ENCODE data around the gene CHTF18. TPM values are rescaled to one million over a fixed set of nuclear protein-coding genes. Genes with fewer than 3 reads are reported as not detected.

The CHTF18 gene
- total and polyA plus RNA-seq, 4 donors = 7.5 to 17.4 (median 14.9) TPM

DNA sequence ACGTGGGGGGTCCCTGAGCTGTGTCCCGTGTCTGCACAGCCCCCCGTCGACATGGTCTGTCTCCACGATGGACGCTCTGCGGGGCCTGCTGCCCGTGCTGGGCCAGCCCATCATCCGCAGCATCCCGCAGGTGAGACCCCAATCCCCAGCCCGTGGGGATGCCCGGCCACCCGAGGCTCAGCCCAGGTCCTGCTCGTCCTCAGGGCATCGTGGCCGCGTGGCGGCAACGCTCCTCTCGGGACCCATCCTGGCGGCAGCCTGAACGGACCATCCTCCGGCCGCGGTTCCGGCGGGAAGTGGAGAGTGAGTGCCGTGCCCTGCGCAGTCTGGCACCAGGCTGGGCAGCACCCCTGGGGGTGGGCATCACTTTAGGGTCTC lies 22.9 kb upstream of the CHTF18 start:
- ATAC-seq (ENCODE audit: insufficient read depth, low FRiP score) = no peak
- TF ChIP-seq CTCF (IDR thresholded peaks at IDR 0.05; ENCODE audit: control extremely low read depth, extremely low read depth) = no peak
- 91 to 95% methylated on average over 29 of the region's 29 CpGs for WGBS, 2 donors

GRCh38 chr16:766008-766819 lies 22.2 kb upstream of the CHTF18 start:
- ATAC-seq (ENCODE audit: insufficient read depth, low FRiP score) (no peak), DNase-seq (no peak)
- peaks cover 0 to 5% (median 0%) of the 10 kb centered on the region in 5 donors for H3K4me1 ChIP-seq (ENCODE audit: control insufficient read depth in 5 of 5, insufficient read depth in 5 of 5, low read length in 5 of 5)
- H3K36me3 ChIP-seq (ENCODE audit: control insufficient read depth in 4 of 4, insufficient read depth in 4 of 4, low read length in 4 of 4) = no peaks in the 10 kb centered on the region
- TF ChIP-seq CTCF (IDR thresholded peaks at IDR 0.05; ENCODE audit: control extremely low read depth, extremely low read depth) = no peak
- no peak overlapping the region for H3K9ac ChIP-seq (ENCODE audit: insufficient read depth in 1 of 2, low read length in 2 of 2)
- 85 to 92% methylated on average over 27 to 29 of the region's 29 CpGs for WGBS, 2 donors
- no peaks in the 10 kb centered on the region for H3K27me3 ChIP-seq (ENCODE audit: control insufficient read depth in 3 of 3, insufficient read depth in 3 of 3, low read length in 2 of 3)
- H3K9me3 ChIP-seq (ENCODE audit: control insufficient read depth in 4 of 4, insufficient read depth in 3 of 4, low read length in 3 of 4) = no peaks in the 10 kb centered on the region
- H3K4me3 ChIP-seq = no peak overlapping the region
- H3K27ac ChIP-seq (ENCODE audit: low read depth in 1 of 2, low read length in 1 of 2) = no peak overlapping the region

More for the DNA sequence above, 22.9 kb upstream of the CHTF18 start:
- H3K27me3 ChIP-seq (ENCODE audit: control insufficient read depth in 3 of 3, insufficient read depth in 3 of 3, low read length in 2 of 3) = no peaks in the 10 kb centered on the region
- H3K4me3 ChIP-seq = no peak overlapping the region
- no peaks in the 10 kb centered on the region for H3K9me3 ChIP-seq (ENCODE audit: control insufficient read depth in 4 of 4, insufficient read depth in 3 of 4, low read length in 3 of 4)
- no peak overlapping the region for H3K9ac ChIP-seq (ENCODE audit: insufficient read depth in 1 of 2, low read length in 2 of 2)
- no peaks in the 10 kb centered on the region for H3K36me3 ChIP-seq (ENCODE audit: control insufficient read depth in 4 of 4, insufficient read depth in 4 of 4, low read length in 4 of 4)
- no peak for DNase-seq
- no peak overlapping the region for H3K27ac ChIP-seq (ENCODE audit: low read depth in 1 of 2, low read length in 1 of 2)
- peaks cover 0 to 5% (median 0%) of the 10 kb centered on the region in 5 donors for H3K4me1 ChIP-seq (ENCODE audit: control insufficient read depth in 5 of 5, insufficient read depth in 5 of 5, low read length in 5 of 5)

DNA sequence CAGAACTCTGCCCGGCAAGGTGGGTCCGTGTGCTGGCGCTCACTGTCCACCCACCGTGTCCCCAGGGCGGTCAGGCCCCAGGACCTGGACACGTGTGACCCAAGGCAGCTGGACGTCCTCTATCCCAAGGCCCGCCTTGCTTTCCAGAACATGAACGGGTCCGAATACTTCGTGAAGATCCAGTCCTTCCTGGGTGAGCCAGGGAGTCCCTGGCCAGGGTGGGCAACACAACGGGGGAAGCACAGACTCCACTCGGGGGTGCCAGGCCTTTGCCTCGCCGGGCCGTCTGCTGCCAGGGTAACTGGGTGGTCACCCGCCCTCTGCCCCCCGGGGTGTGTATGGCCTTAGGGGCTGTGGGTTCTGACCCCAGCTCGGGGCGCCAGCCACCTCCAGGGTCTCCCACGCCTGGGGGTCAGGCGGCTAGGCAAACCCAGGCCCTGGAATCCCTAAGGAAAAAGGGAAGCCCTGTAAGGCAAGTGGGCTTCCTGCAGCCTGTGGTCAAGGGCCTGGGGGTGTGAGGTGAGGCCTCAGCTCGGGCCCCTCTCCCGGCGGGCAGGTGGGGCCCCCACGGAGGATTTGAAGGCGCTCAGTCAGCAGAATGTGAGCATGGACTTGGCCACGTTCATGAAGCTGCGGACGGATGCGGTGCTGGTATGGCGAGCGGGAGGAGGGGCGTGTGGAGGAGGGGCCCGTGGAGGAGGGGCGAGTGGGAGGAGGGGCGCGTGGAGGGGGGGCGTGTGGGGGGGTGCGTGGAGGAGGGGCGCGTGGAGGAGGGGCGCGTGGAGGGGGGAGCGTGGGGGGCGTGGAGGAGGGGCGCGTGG lies 21.4 kb upstream of the CHTF18 start:
- 71 to 74% methylated on average over 31 to 35 of the region's 48 CpGs for WGBS, 2 donors
- ATAC-seq (ENCODE audit: insufficient read depth, low FRiP score) (no peak), DNase-seq (no peak)
- Histone ChIP-seq H3K9ac (ENCODE audit: insufficient read depth in 1 of 2, low read length in 2 of 2) (no peak overlapping the region), H3K9me3 (ENCODE audit: control insufficient read depth in 4 of 4, insufficient read depth in 3 of 4, low read length in 3 of 4) (no peaks in the 10 kb centered on the region), H3K36me3 (ENCODE audit: control insufficient read depth in 4 of 4, insufficient read depth in 4 of 4, low read length in 4 of 4) (no peaks in the 10 kb centered on the region), H3K4me1 (ENCODE audit: control insufficient read depth in 5 of 5, insufficient read depth in 5 of 5, low read length in 5 of 5) (peaks cover 0 to 5% (median 0%) of the 10 kb centered on the region in 5 donors), H3K27me3 (ENCODE audit: control insufficient read depth in 3 of 3, insufficient read depth in 3 of 3, low read length in 2 of 3) (no peaks in the 10 kb centered on the region), H3K27ac (ENCODE audit: low read depth in 1 of 2, low read length in 1 of 2) (no peak overlapping the region), H3K4me3 (no peak overlapping the region)
- no peak for TF ChIP-seq CTCF (IDR thresholded peaks at IDR 0.05; ENCODE audit: control extremely low read depth, extremely low read depth)

Measured in lung (tissue), 12 donors.